Gastrocnemius medialis (tissue), 4 donors: ENCODE results near the gene ATP6V0B. TPM values are rescaled to one million over a fixed set of nuclear protein-coding genes. Genes with fewer than 3 reads are reported as not detected.

Experiments used
- ATAC-seq, 2 donors: fragments of 150-250 bp; one replicate each; pipeline ENCODE4 v1.9.1; 2016
- DNase-seq, 2 donors: peaks; one replicate each; pipeline ENCODE4 v3.0.0-alpha.2; 2019
- H3K27ac ChIP-seq, 4 donors: fragments of 200-600 bp; sonication (generic); 1 replicate in 1 of 4; 2 replicates in 3 of 4; pipeline ENCODE4 v1.5.1; 2016 to 2018; ENCODE audit warnings: mild to moderate bottlenecking in 2 of 4, moderate library complexity in 1 of 4
- H3K27me3 ChIP-seq, 3 donors: fragments of 200-600 bp; sonication (generic) in 2 of 3; 1 replicate in 1 of 3; 2 replicates in 2 of 3; pipeline versions ENCODE4 v1.5.1 to v1.6.0; 2016 to 2019; ENCODE audit warnings: mild to moderate bottlenecking in 1 of 3, moderate library complexity in 1 of 3
- H3K36me3 ChIP-seq, 2 donors: fragments of 200-600 bp; sonication (generic) in 1 of 2; one replicate each; pipeline ENCODE4 v1.5.1; 2017 to 2018
- H3K4me1 ChIP-seq, 2 donors: fragments of 200-600 bp; sonication (generic) in 1 of 2; one replicate each; pipeline ENCODE4 v1.5.1; 2016 to 2017; ENCODE audit warnings: mild to moderate bottlenecking in 2 of 2
- H3K4me3 ChIP-seq, 4 donors: fragments of 200-600 bp; sonication (generic) in 3 of 4; 1 replicate in 1 of 4; 2 replicates in 3 of 4; pipeline ENCODE4 v1.5.1; 2016 to 2019; ENCODE audit warnings: mild to moderate bottlenecking in 2 of 4
- H3K9me3 ChIP-seq, 3 donors: fragments of 200-600 bp; sonication (generic) in 2 of 3; 1 replicate in 1 of 3; 2 replicates in 2 of 3; pipeline ENCODE4 v1.5.1; 2016 to 2019
- CTCF ChIP-seq, 5 experiments: fragments of 450-650 bp in 3 of 5; fragments of 200-600 bp in 2 of 5; sonication (generic) in 2 of 5; IDR thresholded peaks in 4 of 5; conservative IDR thresholded peaks in 1 of 5; 1 replicate in 4 of 5; 2 replicates in 1 of 5; pipeline ENCODE4 v1.5.1; 2016 to 2019; ENCODE audit warnings: antibody characterized with exemption in 5 of 5, mild to moderate bottlenecking in 3 of 5, moderate library complexity in 3 of 5
- POLR2A ChIP-seq, 2 donors: fragments of 450-650 bp; IDR thresholded peaks; one replicate each; pipeline ENCODE4 v1.6.1; 2017; ENCODE audit warnings: antibody characterized with exemption in 2 of 2, mild to moderate bottlenecking in 2 of 2, moderate library complexity in 2 of 2
- in situ Hi-C, 4 donors: fragments of 200-750 bp; cut with MboI; loops; one replicate each; pipeline versions ENCODE4 v1.15.0 to v1.8.0; 2017; ENCODE audit warnings: low sequenced_read_pairs in 4 of 4
- intact Hi-C: fragments of 100-400 bp; cut with DNase I; formaldehyde crosslinking; loops from one replicate; pipeline ENCODE4 v1.15.1; 2023; ENCODE audit warnings: low total_unique reads
- total RNA-seq, 4 donors: library from RNA; depleted of rRNA; stranded (reverse); fragments of >200 nt; gene quantifications; one replicate each; pipeline versions ENCODE4 v1.1.0 to v1.2.3, GENCODE V29; 2016

ATP6V0B gene
- total RNA-seq, 4 donors from 2014 or later, result 156 to 242 (median 195) TPM

DNA sequence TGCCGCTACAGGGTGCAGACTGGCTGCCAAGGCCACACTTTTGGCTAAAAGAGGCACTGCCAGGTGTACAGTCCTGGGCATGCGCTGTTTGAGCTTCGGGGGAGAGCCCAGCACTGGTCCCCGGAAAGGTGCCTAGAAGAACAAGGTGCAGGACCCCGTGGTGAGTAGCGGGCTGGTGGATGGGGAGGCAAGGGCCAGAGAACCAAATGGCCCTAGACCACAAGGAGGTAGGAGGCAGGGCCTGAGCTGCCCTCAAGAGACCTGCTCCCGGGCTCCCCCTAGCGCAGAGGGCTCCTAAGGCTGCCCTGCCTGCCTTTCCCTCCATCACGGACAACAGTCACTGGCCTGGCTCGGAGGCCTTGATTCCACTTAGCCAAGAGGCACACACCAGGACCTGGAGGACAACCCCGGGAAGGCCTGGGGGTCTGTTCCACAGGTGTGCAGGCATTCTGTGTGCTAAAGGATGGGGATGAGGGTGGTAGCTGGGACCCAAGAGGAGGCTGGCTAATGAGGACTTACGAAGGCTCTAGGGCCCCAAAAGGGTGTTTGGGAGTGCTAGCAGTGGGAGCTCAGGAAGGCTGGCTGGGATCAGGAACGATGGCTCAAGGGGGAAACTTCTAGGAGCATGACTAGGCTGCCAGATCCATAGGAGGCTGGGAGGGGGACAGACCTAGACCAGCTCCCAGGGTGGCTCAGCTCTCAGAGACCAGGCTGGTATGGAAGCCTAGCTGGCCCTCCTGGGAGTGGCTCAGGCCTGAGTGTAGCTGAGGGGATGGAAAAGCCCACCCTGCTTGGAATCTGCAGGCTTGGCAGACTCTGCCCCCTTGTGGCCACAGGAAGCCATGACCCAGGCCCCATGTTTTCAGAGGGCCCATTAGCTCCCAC is 40.4 kb upstream of the ATP6V0B start:
- DNase-seq (peak in 1 of 2 donors; percentile 72), ATAC-seq (peak; percentile 62 to 70)
- intact Hi-C loops, result loop anchor here (1.0 to 5.0 kb wide), 2 partner anchors 171 to 402 kb away; partner anchors contain the start of gene PTPRF

GRCh38 chr1:43934986-43935324 is 39.8 kb upstream of the ATP6V0B start:
- in situ Hi-C loops, result loop anchor here (5.0 to 25.0 kb wide), 4 partner anchors 163 to 398 kb away; partner anchors contain the start of gene PTPRF (in 2 of the 4)

More for the DNA sequence above, 40.4 kb upstream of the ATP6V0B start:
- peak overlapping the region in 3 of 4 donors; percentile 2 to 39 (median 30) for H3K27ac ChIP-seq
- H3K4me1 ChIP-seq, result peaks cover 27 to 28% of the 10 kb centered on the region in 2 donors
- in situ Hi-C loops, result loop anchor here in 3 of 4 donors (5.0 to 25.0 kb wide), 4 partner anchors 162 to 397 kb away; partner anchors contain the start of gene PTPRF (in 2 of the 3)
- no peaks in the 10 kb centered on the region for H3K27me3 ChIP-seq
- no peak for TF ChIP-seq POLR2A (IDR thresholded peaks at IDR 0.05)
- TF ChIP-seq CTCF (IDR thresholded peaks at IDR 0.05 in 4 of 5, conservative IDR thresholded peaks at IDR 0.05 in 1 of 5), result peak; percentile 75 to 93 (median 86)
- H3K4me3 ChIP-seq, result peak overlapping the region in 3 of 4 donors; percentile 45 to 54 (median 46)
- H3K36me3 ChIP-seq, result peaks cover 0 to 6% of the 10 kb centered on the region in 2 donors
- H3K9me3 ChIP-seq, result no peaks in the 10 kb centered on the region

DNA sequence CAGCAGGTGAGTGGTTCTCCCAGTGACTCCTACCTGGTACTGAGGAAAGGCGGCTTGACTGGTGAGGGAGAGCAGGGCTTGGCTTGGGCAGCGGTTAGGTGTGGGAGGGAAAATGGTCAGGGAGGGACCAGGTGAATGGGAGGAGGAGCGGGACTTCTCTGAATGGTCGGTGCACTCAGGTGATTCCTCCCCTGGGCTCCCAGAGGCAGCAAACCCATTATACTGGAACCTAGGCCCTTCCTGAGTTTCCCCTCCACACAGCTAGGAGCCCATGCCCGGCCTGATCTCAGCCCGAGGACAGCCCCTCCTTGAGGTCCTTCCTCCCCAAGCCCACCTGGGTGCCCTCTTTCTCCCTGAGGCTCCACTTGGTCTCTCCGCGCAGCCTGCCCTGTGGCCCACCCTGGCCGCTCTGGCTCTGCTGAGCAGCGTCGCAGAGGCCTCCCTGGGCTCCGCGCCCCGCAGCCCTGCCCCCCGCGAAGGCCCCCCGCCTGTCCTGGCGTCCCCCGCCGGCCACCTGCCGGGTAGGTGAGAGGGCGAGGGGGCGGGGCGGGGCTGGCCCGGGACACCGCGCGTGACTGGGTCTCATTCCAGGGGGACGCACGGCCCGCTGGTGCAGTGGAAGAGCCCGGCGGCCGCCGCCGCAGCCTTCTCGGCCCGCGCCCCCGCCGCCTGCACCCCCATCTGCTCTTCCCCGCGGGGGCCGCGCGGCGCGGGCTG is 38.9 kb upstream of the ATP6V0B start:
- H3K27ac ChIP-seq, result no peak overlapping the region
- H3K36me3 ChIP-seq, result no peaks in the 10 kb centered on the region
- H3K4me3 ChIP-seq, result peak overlapping the region; percentile 26 to 51 (median 37)
- intact Hi-C loops, result no loop called here
- DNase-seq (no peak), ATAC-seq (no peak)
- peaks cover 28 to 32% of the 10 kb centered on the region in 2 donors for H3K4me1 ChIP-seq
- H3K27me3 ChIP-seq, result no peaks in the 10 kb centered on the region
- in situ Hi-C loops, result loop anchor here in 3 of 4 donors (5.0 to 25.0 kb wide), 2 partner anchors 169 to 399 kb away; partner anchors contain the start of gene PTPRF (in 2 of the 3)
- TF ChIP-seq CTCF (IDR thresholded peaks at IDR 0.05 in 4 of 5, conservative IDR thresholded peaks at IDR 0.05 in 1 of 5), result no peak
- no peak for TF ChIP-seq POLR2A (IDR thresholded peaks at IDR 0.05)
- H3K9me3 ChIP-seq, result no peaks in the 10 kb centered on the region

More at GRCh38 chr1:43934986-43935324, 39.8 kb upstream of the ATP6V0B start:
- Histone ChIP-seq H3K4me1 (peaks cover 28 to 32% of the 10 kb centered on the region in 2 donors), H3K27me3 (no peaks in the 10 kb centered on the region), H3K27ac (no peak overlapping the region), H3K36me3 (peaks cover 0 to 3% of the 10 kb centered on the region in 2 donors), H3K9me3 (no peaks in the 10 kb centered on the region), H3K4me3 (no peak overlapping the region)
- ATAC-seq (no peak), DNase-seq (no peak)
- intact Hi-C loops, result loop anchor here (1.0 to 5.0 kb wide), 2 partner anchors 172 to 403 kb away; partner anchors contain the start of gene PTPRF
- TF ChIP-seq POLR2A (IDR thresholded peaks at IDR 0.05) (no peak), CTCF (IDR thresholded peaks at IDR 0.05 in 4 of 5, conservative IDR thresholded peaks at IDR 0.05 in 1 of 5) (no peak)

DNA sequence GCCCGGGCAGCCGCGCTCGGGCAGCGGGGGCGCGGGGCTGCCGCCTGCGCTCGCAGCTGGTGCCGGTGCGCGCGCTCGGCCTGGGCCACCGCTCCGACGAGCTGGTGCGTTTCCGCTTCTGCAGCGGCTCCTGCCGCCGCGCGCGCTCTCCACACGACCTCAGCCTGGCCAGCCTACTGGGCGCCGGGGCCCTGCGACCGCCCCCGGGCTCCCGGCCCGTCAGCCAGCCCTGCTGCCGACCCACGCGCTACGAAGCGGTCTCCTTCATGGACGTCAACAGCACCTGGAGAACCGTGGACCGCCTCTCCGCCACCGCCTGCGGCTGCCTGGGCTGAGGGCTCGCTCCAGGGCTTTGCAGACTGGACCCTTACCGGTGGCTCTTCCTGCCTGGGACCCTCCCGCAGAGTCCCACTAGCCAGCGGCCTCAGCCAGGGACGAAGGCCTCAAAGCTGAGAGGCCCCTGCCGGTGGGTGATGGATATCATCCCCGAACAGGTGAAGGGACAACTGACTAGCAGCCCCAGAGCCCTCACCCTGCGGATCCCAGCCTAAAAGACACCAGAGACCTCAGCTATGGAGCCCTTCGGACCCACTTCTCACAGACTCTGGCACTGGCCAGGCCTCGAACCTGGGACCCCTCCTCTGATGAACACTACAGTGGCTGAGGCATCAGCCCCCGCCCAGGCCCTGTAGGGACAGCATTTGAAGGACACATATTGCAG is 38.2 kb upstream of the ATP6V0B start:
- TF ChIP-seq CTCF (IDR thresholded peaks at IDR 0.05 in 4 of 5, conservative IDR thresholded peaks at IDR 0.05 in 1 of 5) (no peak), POLR2A (IDR thresholded peaks at IDR 0.05) (no peak)
- no peaks in the 10 kb centered on the region for H3K9me3 ChIP-seq
- peaks cover 28 to 32% of the 10 kb centered on the region in 2 donors for H3K4me1 ChIP-seq
- intact Hi-C loops, result no loop called here
- DNase-seq (no peak), ATAC-seq (no peak)
- no peaks in the 10 kb centered on the region for H3K27me3 ChIP-seq
- in situ Hi-C loops, result loop anchor here in 3 of 4 donors (5.0 to 25.0 kb wide), 2 partner anchors 169 to 399 kb away; partner anchors contain the start of gene PTPRF (in 2 of the 3)
- H3K36me3 ChIP-seq, result no peaks in the 10 kb centered on the region
- H3K27ac ChIP-seq, result no peak overlapping the region
- H3K4me3 ChIP-seq, result peak overlapping the region; percentile 26 to 49 (median 38)
